GM12801 (cell line): ENCODE results near the gene PSME1.

Source experiments
- CTCF ChIP-seq: IDR thresholded peaks from one replicate; pipeline ENCODE4 v1.5.1; 2011; ENCODE audit warnings: control low read depth; ENCODE audit not compliant: insufficient read length; ENCODE audit errors: extremely low read depth

PSME1 gene

GRCh38 chr14:24141097-24141880 lies 5.3 kb downstream of the PSME1 start, which contains the start of gene EMC9:
Gene EMC9 (minus strand): TSS chr14:24141591. CDS start chr14:24141304, 287 bp downstream.
- no peak for TF ChIP-seq CTCF

- TF ChIP-seq CTCF = no peak
These were observed 7.5 kb downstream of the PSME1 start for GRCh38 chr14:24143511-24143910.

- no peak for TF ChIP-seq CTCF
These were observed 8.5 kb downstream of the PSME1 start for GRCh38 chr14:24144451-24144850.

- no peak for TF ChIP-seq CTCF
These were observed 9.2 kb downstream of the PSME1 start for GRCh38 chr14:24145219-24145618.

- TF ChIP-seq CTCF = no peak
These were observed 9.9 kb downstream of the PSME1 start for GRCh38 chr14:24145690-24146452.

- no peak for TF ChIP-seq CTCF
These were observed 10.5 kb downstream of the PSME1 start, which contains the start of gene PSME2 for GRCh38 chr14:24146453-24146977. Gene PSME2 (minus strand): TSS chr14:24146610. CDS start chr14:24146581, 29 bp downstream.

GRCh38 chr14:24146978-24147760 lies 11.2 kb downstream of the PSME1 start, which contains the start of gene RNF31:
Gene RNF31 (plus strand): TSS chr14:24147498. CDS start chr14:24147699, 201 bp downstream.
- TF ChIP-seq CTCF = no peak
